Measurements from ENCODE around the gene MACROD1.

MACROD1 gene

GRCh38 chr11:64185693-64186491 is 20.0 kb upstream of the MACROD1 start, which contains the start of gene STIP1:
STIP1 (plus strand) TSS chr11:64186171; CDS start chr11:64186262, 91 bp downstream.
- TF ChIP-seq CTCF (IDR thresholded peaks at IDR 0.05; ENCODE audit: low read depth, low read length), result peak; percentile 53
- DNase-seq (ENCODE audit: low read depth in 2 of 2), result peak; percentile 100
- peak within 1 kb of the TSS; percentile 64 to 75 for H3K4me3 ChIP-seq (replicated peaks in 1 of 2; ENCODE audit: low read depth in 2 of 2, low read length in 2 of 2)

- peak; percentile 46 for TF ChIP-seq CTCF (IDR thresholded peaks at IDR 0.05; ENCODE audit: low read depth, low read length)
- peak; percentile 88 to 91 for DNase-seq (ENCODE audit: low read depth in 2 of 2)
- peak overlapping the region; percentile 64 to 75 for H3K4me3 ChIP-seq (replicated peaks in 1 of 2; ENCODE audit: low read depth in 2 of 2, low read length in 2 of 2)
These were observed 19.3 kb upstream of the MACROD1 start for GRCh38 chr11:64185175-64185692.

- no peak for TF ChIP-seq CTCF (IDR thresholded peaks at IDR 0.05; ENCODE audit: low read depth, low read length)
- no peak for DNase-seq (ENCODE audit: low read depth in 2 of 2)
These were observed 18.0 kb upstream of the MACROD1 start for GRCh38 chr11:64183890-64184289.

GRCh38 chr11:64181506-64182411 is 15.8 kb upstream of the MACROD1 start:
- DNase-seq (ENCODE audit: low read depth in 2 of 2), result peak; percentile 93
- peak overlapping the region in 1 of 2 donors; percentile 2 for H3K4me3 ChIP-seq (replicated peaks in 1 of 2; ENCODE audit: low read depth in 2 of 2, low read length in 2 of 2)

More at GRCh38 chr11:64183890-64184289, 18.0 kb upstream of the MACROD1 start:
- H3K4me3 ChIP-seq (replicated peaks in 1 of 2; ENCODE audit: low read depth in 2 of 2, low read length in 2 of 2), result no peak overlapping the region

GRCh38 chr11:64180891-64181290 is 15.0 kb upstream of the MACROD1 start:
- TF ChIP-seq CTCF (IDR thresholded peaks at IDR 0.05; ENCODE audit: low read depth, low read length), result no peak
- H3K4me3 ChIP-seq (replicated peaks in 1 of 2; ENCODE audit: low read depth in 2 of 2, low read length in 2 of 2), result no peak overlapping the region
- no peak for DNase-seq (ENCODE audit: low read depth in 2 of 2)

More at GRCh38 chr11:64181506-64182411, 15.8 kb upstream of the MACROD1 start:
- TF ChIP-seq CTCF (IDR thresholded peaks at IDR 0.05; ENCODE audit: low read depth, low read length), result no peak

GRCh38 chr11:64178951-64179639 is 13.2 kb upstream of the MACROD1 start:
- H3K4me3 ChIP-seq (replicated peaks in 1 of 2; ENCODE audit: low read depth in 2 of 2, low read length in 2 of 2), result no peak overlapping the region
- no peak for TF ChIP-seq CTCF (IDR thresholded peaks at IDR 0.05; ENCODE audit: low read depth, low read length)

More at GRCh38 chr11:64178951-64179639, 13.2 kb upstream of the MACROD1 start:
- DNase-seq (ENCODE audit: low read depth in 2 of 2), result no peak
